HG02623 (cell line): Measurements from ENCODE around the gene TRIM13.

ENCODE experiments used
- ATAC-seq: cut with Tn5 transposase; IDR thresholded peaks from one replicate; pipeline ENCODE4 v1.9.1; 2021; ENCODE audit warnings: moderate library complexity; ENCODE audit not compliant: unreplicated experiment

The TRIM13 gene

GRCh38 chr13:49996161-49996915 is 504 bp upstream of the TRIM13 start:
- peak; percentile 53 for ATAC-seq

- ATAC-seq, result no peak
Measured at GRCh38 chr13:49997955-49998354, 1.1 kb downstream of the TRIM13 start.

- no peak for ATAC-seq
Measured at GRCh38 chr13:49998714-49999624, 2.1 kb downstream of the TRIM13 start.

- ATAC-seq, result no peak
Measured at GRCh38 chr13:50001287-50001686, 4.4 kb downstream of the TRIM13 start.

GRCh38 chr13:50006426-50007135 is 9.7 kb downstream of the TRIM13 start:
- no peak for ATAC-seq

- ATAC-seq, result no peak
Measured at GRCh38 chr13:50011461-50011860, 14.6 kb downstream of the TRIM13 start.

GRCh38 chr13:50012396-50013169 is 15.7 kb downstream of the TRIM13 start:
- no peak for ATAC-seq

GRCh38 chr13:50014386-50014785 is 17.5 kb downstream of the TRIM13 start:
- ATAC-seq, result no peak

GRCh38 chr13:50015258-50015657 is 18.4 kb downstream of the TRIM13 start, which contains the start of gene KCNRG:
Gene KCNRG (plus strand): TSS chr13:50015444. CDS start chr13:50015494, 50 bp downstream.
- no peak for ATAC-seq

GRCh38 chr13:50015750-50016149 is 18.9 kb downstream of the TRIM13 start:
- no peak for ATAC-seq

- ATAC-seq, result no peak
Measured at GRCh38 chr13:50016444-50016843, 19.6 kb downstream of the TRIM13 start.

GRCh38 chr13:50017819-50018218 is 21.0 kb downstream of the TRIM13 start:
- no peak for ATAC-seq

- no peak for ATAC-seq
Measured at GRCh38 chr13:50025436-50025835, 28.6 kb downstream of the TRIM13 start.

- peak; percentile 98 for ATAC-seq
Measured at GRCh38 chr13:50026788-50027473, 30.1 kb downstream of the TRIM13 start.

GRCh38 chr13:50030315-50030714 is 33.5 kb downstream of the TRIM13 start:
- ATAC-seq, result no peak

GRCh38 chr13:50033725-50034124 is 36.9 kb downstream of the TRIM13 start:
- ATAC-seq, result no peak

- no peak for ATAC-seq
Measured at GRCh38 chr13:50037788-50038187, 40.9 kb downstream of the TRIM13 start.

GRCh38 chr13:50038266-50038665 is 41.4 kb downstream of the TRIM13 start:
- ATAC-seq, result no peak

- ATAC-seq, result no peak
Measured at GRCh38 chr13:50052478-50052877, 55.6 kb downstream of the TRIM13 start.

GRCh38 chr13:50053844-50054243 is 57.0 kb downstream of the TRIM13 start:
- no peak for ATAC-seq
